GM19328 (cell line): ENCODE results near the gene TMEFF1.

Experiments
- ATAC-seq: cut with Tn5 transposase; IDR thresholded peaks from one replicate; pipeline ENCODE4 v1.9.1; 2021; ENCODE audit warnings: mild to moderate bottlenecking, moderate library complexity; ENCODE audit not compliant: unreplicated experiment

The TMEFF1 gene

DNA sequence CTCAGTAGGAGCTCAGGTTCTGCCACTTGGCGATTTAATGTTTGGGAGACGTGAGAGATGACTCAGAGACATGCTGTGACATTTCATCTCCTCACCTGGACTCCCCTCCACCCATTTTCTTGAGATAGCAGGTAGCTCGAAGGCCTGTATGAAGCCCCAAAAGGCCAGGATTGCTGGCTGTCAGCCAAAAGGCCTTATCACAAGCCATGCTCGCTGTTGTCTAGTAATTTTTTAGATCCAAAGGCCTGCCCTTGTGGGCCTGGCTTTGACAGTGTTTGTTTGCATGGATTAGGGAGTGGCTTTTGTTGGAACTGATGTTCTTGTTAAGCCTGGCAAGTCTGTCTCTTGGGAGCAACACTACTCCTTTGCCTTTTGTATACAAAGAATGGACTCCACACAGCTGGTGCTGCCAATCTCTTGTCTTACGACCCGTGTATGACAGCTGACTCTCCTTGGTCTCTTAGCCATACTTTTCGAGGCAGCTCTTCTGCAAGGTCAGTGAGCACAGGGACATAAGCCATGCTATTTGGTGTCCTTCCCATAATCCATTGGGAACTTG is 127.7 kb downstream of the TMEFF1 start:
- no peak for ATAC-seq

DNA sequence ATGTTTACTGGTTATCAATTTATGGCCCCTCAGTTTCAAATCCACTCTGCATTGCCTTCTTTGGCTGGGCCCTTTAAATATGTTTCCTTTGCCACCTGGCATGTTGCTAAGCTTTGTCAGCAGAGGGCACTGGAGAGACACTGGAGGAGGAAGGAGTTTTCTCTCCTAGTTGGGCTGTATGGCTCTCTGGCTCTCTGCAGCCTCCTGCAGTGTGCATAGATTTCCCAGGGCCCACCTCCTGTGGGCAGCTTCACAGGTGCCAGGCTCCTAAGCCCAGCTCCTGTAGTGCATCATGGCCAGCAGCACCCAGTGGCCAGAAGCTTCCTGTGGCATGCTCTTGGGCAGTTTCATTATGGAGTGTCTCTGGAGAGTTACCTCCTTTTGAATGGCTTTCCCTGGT is 128.3 kb downstream of the TMEFF1 start:
- ATAC-seq = no peak

DNA sequence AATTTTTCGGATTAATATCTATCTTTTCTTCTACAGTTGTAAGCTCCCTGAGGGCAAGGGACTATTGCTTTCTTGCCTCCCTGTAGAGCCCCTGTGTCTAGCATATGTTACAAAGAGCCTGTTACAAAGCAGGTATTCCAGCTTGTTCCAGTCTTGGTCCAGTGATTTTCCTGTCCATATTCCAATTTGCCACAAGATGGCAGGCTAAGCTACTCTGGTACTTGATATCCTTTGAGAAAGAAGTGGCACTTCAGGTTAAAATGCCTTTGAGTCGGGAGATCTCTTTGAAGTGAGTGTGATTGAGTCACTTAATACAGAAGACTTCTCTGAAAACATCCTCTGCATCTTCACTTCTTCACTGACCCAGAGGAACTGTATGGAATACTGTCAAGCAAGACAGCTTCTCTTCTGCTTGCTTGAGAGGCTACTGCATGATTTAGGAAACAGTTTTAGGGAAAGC is 129.4 kb downstream of the TMEFF1 start:
- ATAC-seq = no peak

DNA sequence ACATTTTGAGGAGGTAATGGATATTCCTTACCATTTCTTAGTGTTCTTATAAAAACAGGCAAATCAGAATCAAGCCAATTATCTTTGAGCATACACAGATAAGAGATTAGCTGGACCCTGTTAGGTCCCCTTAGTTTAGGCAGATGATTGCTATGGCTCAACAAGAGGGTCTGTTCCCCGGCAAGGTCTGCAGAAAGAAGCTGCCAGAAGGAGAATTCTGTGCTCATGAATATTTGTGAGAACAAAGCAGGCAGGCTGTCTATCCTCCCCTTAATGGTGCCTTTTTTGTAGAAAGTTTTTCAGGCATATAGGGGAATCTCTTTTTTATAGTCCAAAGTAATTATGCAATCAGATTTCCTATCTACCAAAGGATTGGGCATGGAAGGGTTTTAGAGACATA is 132.5 kb downstream of the TMEFF1 start:
- no peak for ATAC-seq

DNA sequence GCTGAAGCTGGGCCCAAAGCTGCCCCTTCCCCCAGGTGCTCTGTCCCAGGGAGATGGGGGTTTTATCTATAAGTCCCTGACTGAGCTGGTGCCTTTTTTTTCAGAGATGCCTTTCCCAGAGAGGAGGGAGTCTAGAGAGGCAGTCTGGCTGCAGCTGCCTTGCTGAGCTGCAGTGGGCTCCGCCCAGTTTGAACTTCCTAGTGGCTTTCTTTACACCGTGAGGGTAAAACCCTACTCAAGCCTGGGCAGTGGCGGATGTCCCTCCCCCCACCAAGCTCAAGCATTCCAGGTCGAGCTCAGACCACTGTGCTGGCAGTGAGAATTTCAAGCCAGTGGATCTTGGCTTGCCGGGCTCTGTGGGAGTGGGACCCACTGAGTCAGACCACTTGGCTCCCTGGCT is 146.2 kb downstream of the TMEFF1 start:
- no peak for ATAC-seq

DNA sequence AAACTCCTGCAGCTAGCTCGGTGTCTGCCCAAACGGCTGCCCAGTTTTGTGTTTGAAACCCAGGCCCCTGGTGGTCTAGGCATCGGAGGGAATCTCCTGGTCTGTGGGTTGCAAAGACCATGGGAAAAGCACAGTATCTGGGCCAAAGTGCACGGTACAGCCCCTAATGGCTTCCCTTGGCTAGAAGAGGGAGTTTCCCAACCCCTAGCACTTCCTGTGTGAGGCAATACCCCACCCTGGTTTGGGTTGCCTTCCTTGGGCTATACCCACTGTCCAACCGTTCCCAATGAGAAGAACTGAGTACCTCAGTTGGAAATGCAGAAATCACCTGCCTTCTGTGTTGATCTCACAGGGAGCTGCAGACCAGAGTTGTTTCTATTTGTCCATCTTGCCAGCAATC is 146.7 kb downstream of the TMEFF1 start:
- no peak for ATAC-seq

DNA sequence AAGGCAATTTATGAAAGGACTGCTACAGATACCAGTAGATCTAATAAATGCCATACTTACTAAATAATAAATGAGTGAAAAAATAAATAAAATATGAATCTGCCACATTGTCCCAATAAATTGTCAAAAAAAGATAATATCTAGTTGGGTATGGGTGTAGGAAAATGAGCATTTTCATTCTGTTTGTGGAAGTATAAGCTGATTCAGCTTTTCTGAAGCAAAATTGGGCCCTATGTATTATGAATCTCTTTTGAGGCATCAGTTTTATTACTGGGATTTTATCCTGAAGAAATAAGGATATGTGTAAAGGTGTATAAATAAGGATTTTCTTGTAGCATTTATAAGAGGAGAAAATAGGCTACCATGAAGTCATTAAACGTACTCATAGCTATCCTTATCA is 151.0 kb downstream of the TMEFF1 start:
- ATAC-seq = no peak

DNA sequence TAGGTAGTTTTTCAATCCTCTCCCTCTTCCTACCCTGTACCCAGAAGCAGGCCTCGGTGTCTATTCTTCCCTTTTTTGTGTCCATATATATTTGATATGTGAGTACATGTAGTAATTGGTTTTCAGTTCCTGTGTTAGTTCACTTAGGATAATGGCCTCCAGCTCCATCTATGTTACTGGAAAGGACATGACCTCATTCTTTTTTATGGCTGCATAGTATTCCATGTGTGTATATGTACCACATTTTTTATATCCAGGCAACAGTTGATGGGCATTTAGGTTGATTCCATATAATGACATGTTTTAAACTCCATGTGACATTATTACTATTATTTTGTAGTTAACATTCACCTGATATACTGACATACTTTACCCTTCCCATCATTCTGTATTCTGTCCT is 154.0 kb downstream of the TMEFF1 start:
- no peak for ATAC-seq
